ENCODE data around the gene CDK9. TPM values are rescaled to one million over a fixed set of nuclear protein-coding genes. Genes with fewer than 3 reads are reported as not detected.

Gene CDK9
- total RNA-seq, 1 experiment from 2014 or later: 37.3 TPM

GRCh38 chr9:127790094-127790855 lies 4.4 kb downstream of the CDK9 start:
- Histone ChIP-seq H3K4me1 (ENCODE audit: insufficient read depth, low read length) (peaks cover 7% of the 10 kb centered on the region), H3K9me2 (replicated peaks; ENCODE audit: low read length) (no peaks in the 10 kb centered on the region), H3K9me3 (ENCODE audit: low read length) (no peaks in the 10 kb centered on the region), H3K9ac (ENCODE audit: low read length) (no peak overlapping the region), H4K20me1 (ENCODE audit: low read length) (peaks cover 32% of the 10 kb centered on the region), H3K27ac (ENCODE audit: low read length) (no peak overlapping the region), H3K4me2 (ENCODE audit: low read length) (no peak overlapping the region), H3F3A (ENCODE audit: low read length, unreplicated experiment) (no peaks in the 10 kb centered on the region), H3K36me3 (ENCODE audit: low read depth, low read length) (peaks cover 48% of the 10 kb centered on the region), H3K27me3 (ENCODE audit: low read length) (no peaks in the 10 kb centered on the region), H3K4me3 (ENCODE audit: low read length) (no peak overlapping the region), H3K79me2 (ENCODE audit: low read length) (peaks cover 42% of the 10 kb centered on the region), H2AFZ (ENCODE audit: low read length) (no peak overlapping the region)
- intact Hi-C loops (cut with micrococcal nuclease): no loop called here
- ATAC-seq (no peak), DNase-seq (no peak)
- ChIA-PET POLR2A (ENCODE audit: unreplicated experiment) (no interaction called here), CTCF (no interaction called here)
- TF ChIP-seq CTCF (conservative IDR thresholded peaks at IDR 0.05; ENCODE audit: low read depth, low read length) (no peak), EZH2phosphoT487 (IDR thresholded peaks at IDR 0.05; ENCODE audit: borderline replicate concordance, low read length) (no peak), EZH2 (IDR thresholded peaks at IDR 0.05; ENCODE audit: low read length, unreplicated experiment) (no peak)
- no TSS peak for BruUV-seq (replicated peaks)

- CTCF ChIA-PET: no interaction called here
Measured at GRCh38 chr9:127791085-127791484, 5.3 kb downstream of the CDK9 start.

More at GRCh38 chr9:127791085-127791484, 5.3 kb downstream of the CDK9 start:
- Histone ChIP-seq H3K27ac (ENCODE audit: low read length) (no peak overlapping the region), H3K4me1 (ENCODE audit: insufficient read depth, low read length) (peaks cover 7% of the 10 kb centered on the region), H3K27me3 (ENCODE audit: low read length) (no peaks in the 10 kb centered on the region), H4K20me1 (ENCODE audit: low read length) (peaks cover 32% of the 10 kb centered on the region), H3K4me2 (ENCODE audit: low read length) (no peak overlapping the region), H3K36me3 (ENCODE audit: low read depth, low read length) (peaks cover 48% of the 10 kb centered on the region), H3K4me3 (ENCODE audit: low read length) (no peak overlapping the region), H3K79me2 (ENCODE audit: low read length) (peaks cover 40% of the 10 kb centered on the region), H3K9me2 (replicated peaks; ENCODE audit: low read length) (no peaks in the 10 kb centered on the region), H2AFZ (ENCODE audit: low read length) (no peak overlapping the region), H3K9ac (ENCODE audit: low read length) (no peak overlapping the region), H3F3A (ENCODE audit: low read length, unreplicated experiment) (no peaks in the 10 kb centered on the region), H3K9me3 (ENCODE audit: low read length) (no peaks in the 10 kb centered on the region)
- POLR2A ChIA-PET (ENCODE audit: unreplicated experiment): no interaction called here
- no peak for DNase-seq
- intact Hi-C loops (cut with micrococcal nuclease): no loop called here
- no peak for ATAC-seq
- no TSS peak for BruUV-seq (replicated peaks)
- TF ChIP-seq CTCF (conservative IDR thresholded peaks at IDR 0.05; ENCODE audit: low read depth, low read length) (no peak), EZH2 (IDR thresholded peaks at IDR 0.05; ENCODE audit: low read length, unreplicated experiment) (no peak), EZH2phosphoT487 (IDR thresholded peaks at IDR 0.05; ENCODE audit: borderline replicate concordance, low read length) (no peak)

All from PC-3 (cell line).